Ishikawa (cell line): ENCODE data around the gene RSKR.

Experiments used
- EP300 ChIP-seq: IDR thresholded peaks from 2 replicates; pipeline ENCODE4 v1.6.1; 2012; ENCODE audit warnings: borderline replicate concordance
- MAX ChIP-seq: IDR thresholded peaks from 2 replicates; pipeline ENCODE4 v1.6.1; 2012
- RAD21 ChIP-seq: IDR thresholded peaks from 2 replicates; pipeline ENCODE4 v1.6.1; 2012; ENCODE audit warnings: low read depth

- TF ChIP-seq EP300 (no peak), RAD21 (no peak), MAX (no peak)
Measured at GRCh38 chr17:28578246-28579195, 35.5 kb downstream of the RSKR start.
